Smooth muscle cell of the brain vasculature (primary cell): Measurements from ENCODE around the gene AFAP1L2.
"Not testable (repeated sequence)": the region's sequence is repeated elsewhere in the genome, so short reads cannot be mapped to it uniquely, and the experiment has no call there.

Source experiments
- DNase-seq: peaks from one replicate; pipeline ENCODE4 v3.0.0-alpha.2; 2012; ENCODE audit warnings: low read depth, low spot score

AFAP1L2 gene

DNA sequence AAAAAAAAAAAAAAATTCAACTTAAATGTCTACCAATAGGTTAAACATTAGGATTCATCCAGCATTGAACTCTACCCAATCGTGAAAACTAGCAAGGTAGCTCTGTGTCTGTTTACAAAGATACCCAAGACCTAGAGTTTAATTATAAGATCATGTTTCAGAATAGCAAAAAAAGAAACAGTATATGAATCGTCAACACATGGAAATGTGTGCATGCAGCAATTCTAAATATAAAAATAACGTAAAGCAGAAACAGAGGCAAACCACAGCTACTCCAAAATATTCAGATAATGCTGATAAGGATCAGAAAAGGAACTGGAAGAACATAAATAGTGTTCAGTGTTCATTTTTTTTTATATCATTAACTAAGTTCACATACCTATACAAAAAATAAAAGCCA is 68.7 kb downstream of the AFAP1L2 start:
- DNase-seq, result no peak

- no peak for DNase-seq
These were observed 70.0 kb downstream of the AFAP1L2 start for GRCh38 chr10:114334301-114334700.

DNA sequence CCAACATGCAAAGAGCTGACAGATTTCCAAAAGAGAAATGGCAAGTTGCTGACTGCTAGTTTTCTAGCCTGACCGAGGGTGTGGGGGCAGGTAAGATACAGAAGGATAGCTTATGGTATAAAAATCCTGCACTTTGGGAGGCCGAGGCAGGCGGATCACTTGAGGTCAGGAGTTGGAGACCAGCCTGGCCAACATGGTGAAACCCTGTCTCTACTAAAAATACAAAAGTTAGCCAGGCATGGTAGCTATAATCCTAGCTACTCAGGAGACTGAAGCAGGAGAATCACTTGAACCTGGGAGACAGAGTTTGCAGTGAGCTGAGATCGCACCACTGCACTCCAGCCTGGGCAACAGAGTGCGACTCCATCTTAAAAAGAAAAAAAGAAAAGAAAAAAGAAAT is 70.9 kb downstream of the AFAP1L2 start:
- DNase-seq, result not testable (repeated sequence)

GRCh38 chr10:114332301-114333192 is 71.8 kb downstream of the AFAP1L2 start:
- no peak for DNase-seq

- DNase-seq, result no peak
These were observed 74.5 kb downstream of the AFAP1L2 start for GRCh38 chr10:114329634-114330365.

- no peak for DNase-seq
These were observed 75.4 kb downstream of the AFAP1L2 start for GRCh38 chr10:114328874-114329273.

- DNase-seq, result no peak
These were observed 75.9 kb downstream of the AFAP1L2 start for GRCh38 chr10:114328441-114328812.

- DNase-seq, result no peak
These were observed 76.5 kb downstream of the AFAP1L2 start for GRCh38 chr10:114327537-114328440.

DNA sequence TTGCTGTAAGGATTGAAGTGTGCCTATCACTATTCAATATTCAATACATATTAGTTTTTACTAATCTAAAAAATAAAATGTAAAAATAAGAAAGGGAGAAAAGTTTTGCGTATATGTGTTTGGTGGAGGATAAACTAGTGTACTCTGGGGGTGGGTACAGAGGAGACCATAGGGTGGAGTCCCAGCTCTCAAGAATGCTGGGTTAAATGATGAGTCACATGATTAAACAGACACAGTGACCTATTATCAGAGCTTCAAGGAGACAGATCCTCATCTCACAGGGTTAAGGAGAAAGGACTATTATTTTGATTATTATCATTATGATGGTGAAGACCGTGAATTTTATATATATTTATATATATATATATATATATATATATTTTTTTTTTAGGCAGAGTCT is 77.5 kb downstream of the AFAP1L2 start:
- no peak for DNase-seq

DNA sequence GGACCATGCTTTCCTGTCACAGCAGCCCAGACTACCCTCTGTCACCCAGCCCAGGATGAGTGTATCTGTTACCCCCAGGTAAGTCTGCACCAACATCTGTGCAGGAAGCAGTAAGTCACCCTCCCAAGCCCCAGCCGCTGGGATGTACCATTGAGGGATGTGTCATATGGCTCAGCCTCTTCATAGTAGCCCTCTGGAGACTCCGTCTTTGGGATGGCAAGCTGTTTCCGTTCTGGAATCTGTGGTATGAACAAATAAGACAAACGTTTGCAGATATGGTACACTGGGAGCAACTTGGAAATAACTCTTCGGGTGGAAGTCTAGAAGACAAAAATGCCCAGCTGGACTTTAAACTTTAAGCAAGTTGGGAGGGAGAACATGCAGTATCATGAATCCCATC is 81.3 kb downstream of the AFAP1L2 start:
- DNase-seq, result no peak

- no peak for DNase-seq
These were observed 82.0 kb downstream of the AFAP1L2 start for GRCh38 chr10:114322344-114322743.

DNA sequence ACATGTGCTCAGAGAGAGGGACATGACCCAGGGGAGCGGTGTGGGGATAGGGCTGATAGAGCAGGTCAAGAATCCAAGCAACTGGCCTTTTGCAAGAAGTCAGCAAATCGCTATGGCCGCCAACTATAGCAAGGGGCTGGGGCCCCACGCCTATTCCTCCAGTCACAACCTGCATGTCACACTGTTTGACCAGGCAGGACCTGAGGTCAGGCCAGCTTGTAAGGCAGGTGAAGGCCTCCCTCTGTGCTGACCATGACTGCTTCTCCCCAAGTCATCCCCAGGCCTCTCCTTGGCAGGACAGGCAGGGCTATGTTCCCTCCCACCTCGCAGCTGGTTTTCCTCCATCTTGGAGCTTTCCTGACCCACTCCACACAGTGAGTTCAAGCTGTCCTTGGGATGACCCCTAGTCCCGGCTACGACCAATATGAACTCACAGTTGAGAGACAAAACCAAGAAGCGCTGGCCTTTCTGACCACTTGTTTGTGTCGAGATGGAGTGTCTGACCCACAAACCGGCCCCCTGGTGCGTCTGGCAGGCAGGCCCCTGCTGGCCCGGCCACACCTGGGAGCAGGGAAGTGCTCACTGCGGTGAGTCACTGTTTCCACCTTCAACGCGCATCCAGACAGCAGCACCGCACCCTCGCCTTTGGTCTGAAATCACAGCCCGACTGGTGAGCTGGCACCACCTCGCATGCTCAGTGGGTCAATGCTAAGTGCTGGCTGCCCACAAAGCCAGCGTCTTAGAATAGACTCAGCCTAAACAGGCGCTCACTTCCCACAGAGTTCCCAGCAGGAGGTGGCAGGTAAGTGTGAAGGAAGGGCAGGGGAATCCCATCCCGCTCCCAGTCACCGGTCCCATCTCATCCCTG is 83.8 kb downstream of the AFAP1L2 start:
- no peak for DNase-seq

- DNase-seq, result no peak
These were observed 84.7 kb downstream of the AFAP1L2 start for GRCh38 chr10:114319406-114320248.

- DNase-seq, result no peak
These were observed 87.6 kb downstream of the AFAP1L2 start for GRCh38 chr10:114316744-114317143.

DNA sequence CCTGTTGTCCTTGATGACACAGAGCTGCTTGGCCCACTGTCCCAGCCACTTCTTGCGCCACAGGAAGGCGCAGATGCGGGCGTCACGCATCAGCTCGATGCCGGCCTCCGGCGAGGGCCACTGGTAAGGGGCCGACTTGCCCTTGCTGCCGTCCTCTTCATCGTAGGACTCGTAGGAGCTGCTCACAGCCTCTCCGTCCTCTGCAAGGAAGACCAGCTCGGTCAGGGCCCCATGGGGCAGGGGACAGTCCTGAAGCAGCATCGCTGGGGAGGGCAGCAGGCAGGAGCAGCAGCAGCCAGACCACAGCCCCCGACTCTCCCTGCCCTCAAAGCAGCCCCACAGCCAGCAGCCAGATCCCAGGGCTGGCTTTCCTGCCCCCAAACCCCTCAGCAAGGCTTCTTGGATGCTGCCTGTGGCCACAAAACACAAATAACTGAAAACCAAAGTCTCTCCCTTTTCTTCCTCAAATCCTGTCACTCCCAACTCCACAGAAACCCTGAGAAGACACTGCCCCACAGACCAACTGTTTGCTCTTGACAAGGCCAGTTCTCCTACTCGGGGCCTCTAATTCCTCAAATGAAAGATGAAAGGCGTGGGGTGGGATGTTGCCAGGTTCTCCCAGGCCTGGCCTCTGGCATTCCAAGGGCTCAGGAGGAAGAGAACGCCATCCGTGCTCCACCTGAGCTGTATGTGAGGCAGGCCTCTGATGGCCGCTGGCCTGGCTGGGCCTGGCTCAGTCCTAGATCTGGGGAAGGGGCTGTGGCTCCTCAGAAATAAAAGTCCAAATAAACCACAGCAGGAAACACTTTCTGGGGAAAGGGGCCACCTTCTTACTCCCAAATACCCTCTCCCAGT is 88.5 kb downstream of the AFAP1L2 start:
- no peak for DNase-seq

GRCh38 chr10:114313866-114314265 is 90.4 kb downstream of the AFAP1L2 start:
- no peak for DNase-seq

- no peak for DNase-seq
These were observed 91.2 kb downstream of the AFAP1L2 start for GRCh38 chr10:114313139-114313538.

DNA sequence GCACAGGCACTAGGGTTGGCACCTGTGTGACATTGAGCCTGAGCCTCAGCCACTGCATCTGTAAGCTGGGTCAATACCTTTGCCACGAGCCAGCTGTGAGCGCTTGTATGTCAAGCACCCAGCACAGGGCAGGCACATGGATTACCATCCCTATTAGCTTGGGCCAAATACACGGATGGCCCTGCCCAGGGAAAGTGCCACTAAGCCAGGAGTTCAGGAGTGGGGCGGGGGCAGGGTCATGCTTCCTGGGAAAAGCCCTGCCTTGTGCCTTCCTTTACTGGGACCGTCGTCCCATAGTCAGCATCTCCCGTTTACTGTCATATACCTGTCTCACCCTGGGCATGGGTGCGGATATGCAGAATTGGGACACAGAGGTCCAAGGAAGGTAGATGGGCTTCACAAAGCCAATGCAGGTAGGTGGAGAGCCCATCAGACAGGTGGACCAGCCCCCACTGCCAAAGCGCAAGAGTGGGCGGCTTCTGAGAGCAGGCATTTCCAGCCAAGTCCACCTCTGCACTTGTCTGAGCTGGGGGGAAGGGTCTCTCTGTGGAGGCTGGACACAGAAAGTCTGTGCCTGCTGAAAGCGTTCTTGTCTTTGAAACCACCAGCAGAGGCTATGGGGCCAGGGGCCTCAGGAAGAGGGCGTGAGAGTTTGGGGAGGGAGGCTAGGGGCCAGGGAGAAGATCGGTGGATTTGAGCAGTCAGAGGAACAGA is 92.6 kb downstream of the AFAP1L2 start:
- DNase-seq, result no peak
